G401.6 (cell line): Measurements from ENCODE around the gene GRHPR.
"Not testable (repeated sequence)": the region's sequence is repeated elsewhere in the genome, so short reads cannot be mapped to it uniquely, and the experiment has no call there.

Source experiments
- FAIRE-seq: peaks from 2 replicates; lab custom pipeline; 2012; peaks lifted over from hg19 to GRCh38; lab: Jason Lieb, UNC

The GRHPR gene

GRCh38 chr9:37422289-37423104 is at the start of gene GRHPR:
Gene GRHPR, plus strand, starts transcription at chr9:37422696. Its CDS starts 55 bp downstream, at chr9:37422751.
- no peak for FAIRE-seq

GRCh38 chr9:37372839-37373238 is 49.7 kb upstream of the GRHPR start:
- FAIRE-seq = no peak

DNA sequence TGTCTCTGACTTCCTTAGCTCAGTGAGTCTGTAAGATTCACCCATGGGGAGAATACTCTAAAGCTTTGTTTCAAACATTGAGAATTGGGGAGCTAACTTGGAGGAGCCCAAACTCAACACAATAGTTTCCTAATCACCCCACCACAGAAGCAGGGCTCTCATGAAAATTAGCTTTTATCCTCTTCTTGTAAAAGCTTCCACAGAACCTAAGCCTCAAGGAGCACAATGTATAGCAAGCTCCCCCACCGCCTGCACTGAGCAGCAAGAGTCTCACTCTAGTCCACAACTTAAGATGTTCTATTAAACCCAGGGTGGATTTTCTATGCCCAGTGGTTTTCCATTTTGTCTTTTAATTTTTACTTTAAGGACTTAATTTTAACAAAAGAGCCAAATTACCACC is 48.9 kb upstream of the GRHPR start:
- no peak for FAIRE-seq

- FAIRE-seq = no peak
These were observed 47.6 kb upstream of the GRHPR start for GRCh38 chr9:37374892-37375291.

- FAIRE-seq = no peak
These were observed 44.5 kb upstream of the GRHPR start for GRCh38 chr9:37377688-37378612.

GRCh38 chr9:37378613-37379004 is 43.9 kb upstream of the GRHPR start:
- no peak for FAIRE-seq

- FAIRE-seq = no peak
These were observed 42.7 kb upstream of the GRHPR start for GRCh38 chr9:37379835-37380234.

GRCh38 chr9:37380570-37380969 is 41.9 kb upstream of the GRHPR start:
- no peak for FAIRE-seq

- FAIRE-seq = no peak
These were observed 41.3 kb upstream of the GRHPR start for GRCh38 chr9:37381094-37381741.

DNA sequence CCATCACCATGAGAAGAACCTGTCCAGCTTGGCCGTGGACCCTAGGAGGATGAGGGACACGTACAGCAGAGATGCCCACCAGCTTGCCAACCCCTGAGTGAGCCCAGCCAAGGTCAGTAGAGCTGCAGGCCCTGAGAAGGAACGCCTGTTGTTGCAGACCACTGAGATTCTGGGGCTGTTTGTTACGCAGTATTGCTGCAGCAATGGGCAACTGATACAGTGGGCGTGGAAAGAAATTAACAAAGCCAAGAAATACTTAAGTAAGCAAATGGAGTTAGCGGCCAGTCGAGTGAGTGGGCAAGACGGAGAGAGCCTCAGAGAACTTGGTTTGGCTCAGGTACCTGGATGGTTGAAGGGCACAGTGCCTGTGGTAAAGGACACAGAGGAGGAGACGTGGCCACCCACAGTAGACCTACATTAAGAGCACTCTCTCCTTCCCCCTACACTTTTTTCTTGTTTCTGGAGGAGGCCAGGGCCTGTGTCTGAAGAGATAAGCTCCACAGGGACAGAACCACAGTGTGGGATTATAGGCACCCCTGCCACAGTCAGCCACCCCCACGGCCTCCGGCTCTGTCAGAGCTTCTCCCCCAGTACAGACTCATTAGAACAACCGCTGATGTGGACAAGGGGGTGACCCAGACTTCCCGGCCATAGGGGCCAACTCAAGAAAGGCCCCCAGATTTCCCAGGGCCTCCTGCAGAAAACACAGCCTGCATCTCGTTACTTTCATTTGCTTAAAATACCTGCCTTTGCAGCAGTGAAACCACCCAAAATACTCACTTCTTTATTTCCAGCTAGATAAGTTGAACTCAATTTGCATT is 40.1 kb upstream of the GRHPR start:
- no peak for FAIRE-seq

DNA sequence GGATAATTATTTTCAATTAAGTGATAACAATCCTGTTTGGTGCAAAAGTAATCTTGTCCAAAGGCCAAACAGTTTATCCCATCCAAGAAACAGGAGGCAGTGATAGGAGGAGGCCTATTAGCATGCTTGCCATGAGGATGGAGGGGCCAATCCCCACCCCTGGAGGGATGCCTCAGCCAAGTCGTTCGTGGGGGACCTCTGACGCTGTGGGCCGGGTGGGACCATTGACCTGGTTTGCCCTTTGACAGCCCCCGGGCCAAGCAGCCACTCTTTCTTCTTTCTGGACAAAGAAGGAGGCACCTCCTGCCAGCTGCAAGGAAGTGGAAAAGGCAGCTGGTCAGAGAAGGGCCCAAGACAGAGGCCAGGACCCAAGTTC is 39.5 kb upstream of the GRHPR start:
- FAIRE-seq = no peak

DNA sequence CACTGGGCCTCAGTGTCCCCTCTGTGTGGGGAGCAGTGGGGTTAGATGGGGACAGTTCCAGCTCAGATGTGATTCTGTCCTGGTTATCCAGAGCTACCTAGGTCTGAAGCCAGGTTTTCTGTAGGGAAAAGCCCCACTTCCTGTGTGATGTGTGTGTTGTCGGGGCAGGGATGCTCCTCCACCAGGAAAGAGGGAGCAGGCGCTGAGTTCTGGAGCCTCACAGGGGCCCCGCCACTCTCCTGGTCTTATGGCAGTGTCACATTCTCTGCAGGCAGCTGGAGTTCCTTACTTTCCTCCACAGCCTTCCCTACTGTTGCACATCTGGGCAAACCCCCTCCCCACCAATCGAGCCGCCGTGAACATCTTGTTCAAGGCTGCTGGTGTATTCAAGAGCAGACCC is 39.1 kb upstream of the GRHPR start:
- no peak for FAIRE-seq

DNA sequence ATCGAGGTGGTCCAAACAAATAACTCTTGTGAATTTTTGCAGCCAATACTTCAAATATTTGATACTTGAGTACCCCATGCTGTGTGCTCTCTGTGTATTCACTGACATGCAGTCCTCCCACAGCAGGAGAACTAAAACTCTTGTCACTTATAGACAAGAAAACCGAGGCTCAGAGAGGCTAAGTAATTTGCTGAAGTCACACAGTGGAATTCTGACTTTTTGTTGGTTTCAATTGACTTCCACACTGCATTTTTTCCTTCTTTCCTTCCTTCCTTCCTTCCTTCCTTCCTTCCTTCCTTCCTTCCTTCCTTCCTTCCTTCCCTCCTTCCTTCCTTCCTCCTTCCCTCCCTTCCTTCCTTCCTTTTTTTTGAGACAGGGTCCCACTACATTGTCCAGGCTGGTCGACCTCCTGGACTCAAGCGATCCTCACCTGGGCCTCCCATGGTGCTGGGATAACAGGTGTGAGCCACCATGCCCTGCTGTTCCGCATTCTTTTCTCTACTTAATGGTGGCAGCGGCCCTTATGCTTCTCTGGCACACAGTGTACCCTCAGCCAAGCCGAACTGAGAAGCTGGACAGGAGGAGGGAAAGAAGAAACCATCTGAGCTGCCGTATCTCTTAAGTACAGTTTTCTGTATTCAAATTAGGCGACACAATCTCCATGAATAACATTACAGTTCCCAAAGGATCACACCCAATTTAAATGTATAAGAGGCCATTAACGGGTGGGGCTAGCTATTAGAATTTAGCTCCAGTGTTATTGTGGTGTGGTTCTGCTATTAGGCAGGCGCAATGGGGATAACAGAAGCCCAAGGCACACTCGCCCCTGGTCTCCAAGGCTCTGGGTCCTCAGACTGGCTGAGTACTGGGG is 38.4 kb upstream of the GRHPR start:
- no peak for FAIRE-seq

- FAIRE-seq = no peak
These were observed 37.2 kb upstream of the GRHPR start for GRCh38 chr9:37385286-37385685.

DNA sequence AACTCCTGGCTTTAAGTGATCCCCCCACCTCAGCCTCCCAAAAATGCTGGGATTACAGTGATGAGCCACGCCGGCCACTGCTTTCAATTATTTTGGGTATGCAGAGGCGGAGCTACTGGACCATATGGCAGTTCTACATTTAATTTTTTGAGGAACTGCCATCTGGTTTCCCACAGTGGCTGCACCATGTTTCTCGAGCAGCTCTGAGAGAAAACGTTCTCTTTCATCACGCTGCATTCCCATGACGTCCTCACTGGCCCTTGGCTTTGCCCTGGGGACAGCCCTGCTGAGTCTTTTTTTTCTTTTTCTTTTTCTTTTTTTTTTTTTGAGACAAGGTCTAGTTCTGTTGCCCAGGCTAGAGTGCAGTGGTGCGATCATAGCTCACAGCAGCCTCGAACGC is 35.5 kb upstream of the GRHPR start:
- FAIRE-seq = no peak

GRCh38 chr9:37390759-37391158 is 31.7 kb upstream of the GRHPR start:
- no peak for FAIRE-seq

DNA sequence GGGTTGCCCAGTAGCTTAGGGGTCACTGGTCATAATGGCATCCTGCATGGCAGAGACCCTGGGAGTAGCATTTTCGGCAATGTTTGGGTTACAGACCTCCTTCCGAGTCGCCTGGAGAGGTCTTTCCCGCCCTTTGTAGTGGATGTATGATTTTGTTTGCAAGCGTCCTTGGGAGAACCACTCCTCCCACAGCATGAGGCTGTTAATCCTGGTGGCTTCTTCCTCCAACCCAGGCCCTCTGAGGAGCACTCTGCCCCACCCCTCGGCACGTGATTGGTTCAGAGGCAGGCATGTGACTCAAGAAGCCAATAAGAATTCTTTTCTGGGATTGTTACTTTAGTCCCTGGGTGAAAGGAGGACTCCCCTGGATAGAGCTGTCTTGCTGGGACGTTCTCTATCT is 30.2 kb upstream of the GRHPR start:
- no peak for FAIRE-seq

GRCh38 chr9:37395229-37395628 is 27.3 kb upstream of the GRHPR start:
- FAIRE-seq = no peak

- FAIRE-seq = no peak
These were observed 26.8 kb upstream of the GRHPR start for GRCh38 chr9:37395663-37396062.

DNA sequence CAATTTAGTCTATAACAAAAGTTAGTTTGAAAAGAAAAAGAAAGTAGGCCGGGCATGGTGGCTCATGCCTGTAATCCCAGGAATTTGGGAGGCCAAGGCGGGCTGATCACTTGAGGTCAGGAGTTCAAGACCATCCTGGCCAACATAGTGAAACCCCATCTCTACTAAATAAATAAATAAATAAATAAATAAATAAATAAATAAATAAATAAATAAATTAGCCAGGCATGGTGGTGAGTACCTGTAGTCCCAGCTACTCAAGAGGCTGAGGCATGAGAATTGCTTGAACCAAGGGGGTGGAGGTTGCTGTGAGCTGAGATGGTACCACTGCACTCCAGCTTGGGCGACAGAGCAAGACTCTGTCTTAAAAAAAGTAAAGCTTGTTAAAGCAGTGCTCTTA is 24.5 kb upstream of the GRHPR start:
- not testable (repeated sequence) for FAIRE-seq

DNA sequence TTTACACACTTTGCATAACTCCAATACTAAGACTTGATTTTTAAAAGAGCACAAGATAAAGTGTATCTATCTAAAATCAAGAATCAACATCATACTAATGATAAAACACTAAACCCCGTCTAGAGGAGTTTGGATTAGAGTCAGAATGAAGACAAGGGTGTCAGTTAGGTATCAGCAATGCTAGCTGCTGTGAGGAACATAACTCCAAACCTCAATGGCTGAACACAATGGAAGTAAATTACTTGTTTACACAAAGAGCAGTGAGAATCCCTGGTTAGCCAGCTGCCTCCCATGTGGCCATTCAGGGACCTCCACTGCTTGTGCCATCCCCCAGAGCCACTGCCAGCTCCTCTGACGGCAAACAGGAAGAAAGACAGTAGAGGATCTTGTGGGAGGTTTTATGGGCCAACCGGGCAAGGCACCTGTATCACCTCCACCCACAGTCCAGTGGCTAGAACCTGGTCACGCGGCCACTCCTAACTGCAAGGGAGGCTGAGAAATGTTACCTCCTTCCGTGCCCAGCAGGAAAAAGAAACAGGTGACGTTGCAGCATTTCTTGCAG is 24.0 kb upstream of the GRHPR start:
- no peak for FAIRE-seq
